H1 (cell line): ENCODE results near the gene TGFA. TPM values are rescaled to one million over a fixed set of nuclear protein-coding genes. Genes with fewer than 3 reads are reported as not detected.

Experiments used
- CTCF ChIA-PET: fragments of 300-600 bp; sonication (Branson Sonifier 250); formaldehyde crosslinking; loops from one replicate; lab custom pipeline; 2021; ENCODE audit not compliant: partially characterized antibody; lab: Charles Lee
- POLR2A ChIA-PET: fragments of 300-600 bp; sonication (Branson Sonifier 250); formaldehyde crosslinking; loops from one replicate; lab custom pipeline; 2021; ENCODE audit warnings: inconsistent platforms; ENCODE audit not compliant: partially characterized antibody; lab: Charles Lee
- DNase-seq, 2 experiments: peaks; one replicate each; pipeline versions ENCODE4 v3.0.0 to v3.0.0-alpha.2; 2010 to 2022; ENCODE audit warnings: low spot score in 2 of 2, low read depth in 1 of 2, mixed read lengths in 1 of 2
- FAIRE-seq: peaks from 2 replicates; lab custom pipeline; 2011; peaks lifted over from hg19 to GRCh38; lab: Jason Lieb, UNC
- H2AFZ ChIP-seq: 2 replicates; pipeline ENCODE4 v1.8.1; 2012; ENCODE audit warnings: low read length, inconsistent platforms
- H2AK5ac ChIP-seq: 2 replicates; pipeline ENCODE4 v1.6.1; 2013; ENCODE audit warnings: low read depth, low read length
- H2BK120ac ChIP-seq: replicated peaks from 2 replicates; pipeline ENCODE3; 2013; ENCODE audit warnings: low read depth, low read length, inconsistent platforms
- H2BK12ac ChIP-seq: 2 replicates; pipeline ENCODE4 v1.6.1; 2013; ENCODE audit warnings: low read depth, low read length
- H2BK15ac ChIP-seq: 2 replicates; pipeline ENCODE4 v1.6.1; 2013; ENCODE audit warnings: low read length
- H2BK20ac ChIP-seq: 2 replicates; pipeline ENCODE4 v1.6.1; 2013; ENCODE audit warnings: low read length
- H2BK5ac ChIP-seq: 2 replicates; pipeline ENCODE4 v1.6.1; 2013; ENCODE audit warnings: low read depth, low read length
- H3K14ac ChIP-seq: 2 replicates; pipeline ENCODE4 v1.6.1; 2013; ENCODE audit warnings: inconsistent platforms; ENCODE audit not compliant: insufficient read length
- H3K18ac ChIP-seq: 2 replicates; pipeline ENCODE4 v1.6.1; 2013; ENCODE audit warnings: low read length; ENCODE audit errors: extremely low read depth
- H3K23ac ChIP-seq: 2 replicates; pipeline ENCODE4 v1.6.1; 2013; ENCODE audit warnings: inconsistent platforms; ENCODE audit not compliant: insufficient read length
- H3K23me2 ChIP-seq: 2 replicates; pipeline ENCODE4 v1.6.1; 2013; ENCODE audit warnings: low read depth, low read length
- H3K27ac ChIP-seq: 2 replicates; pipeline ENCODE4 v1.6.1; 2011; ENCODE audit warnings: low read depth, low read length, inconsistent platforms
- H3K27me3 ChIP-seq, 4 experiments: replicated peaks in 1 of 4; 1 replicate in 1 of 4; 2 replicates in 3 of 4; pipeline versions ENCODE4 v1.6.1 to v1.8.1; 2011 to 2013; ENCODE audit warnings: low read length in 3 of 4, mild to moderate bottlenecking in 3 of 4, inconsistent platforms in 2 of 4, mixed read lengths in 2 of 4, moderate library complexity in 1 of 4; ENCODE audit not compliant: control insufficient read depth in 3 of 4, insufficient read depth in 3 of 4; ENCODE audit errors: extremely low read depth in 1 of 4
- H3K36me3 ChIP-seq, 4 experiments: 2 replicates each; pipeline versions ENCODE4 v1.6.1 to v1.8.1; 2011 to 2013; ENCODE audit warnings: mild to moderate bottlenecking in 4 of 4, low read length in 3 of 4, moderate library complexity in 2 of 4, control low read depth in 1 of 4, inconsistent platforms in 1 of 4; ENCODE audit not compliant: insufficient read depth in 4 of 4, control insufficient read depth in 2 of 4
- H3K4ac ChIP-seq: replicated peaks from 2 replicates; pipeline ENCODE3; 2013; ENCODE audit warnings: low read length, low read depth, mixed read lengths, inconsistent platforms; ENCODE audit not compliant: insufficient read length
- H3K4me1 ChIP-seq, 4 experiments: replicated peaks in 1 of 4; 1 replicate in 1 of 4; 2 replicates in 3 of 4; pipeline versions ENCODE4 v1.6.1 to v1.8.1; 2011 to 2013; ENCODE audit warnings: low read length in 3 of 4, inconsistent platforms in 2 of 4, mixed read lengths in 1 of 4; ENCODE audit not compliant: insufficient read depth in 4 of 4, control insufficient read depth in 3 of 4
- H3K4me2 ChIP-seq, 2 experiments: 2 replicates each; pipeline versions ENCODE4 v1.6.1 to v1.8.1; 2011 to 2013; ENCODE audit warnings: low read depth in 2 of 2, low read length in 2 of 2, control low read depth in 1 of 2, inconsistent platforms in 1 of 2, mild to moderate bottlenecking in 1 of 2; ENCODE audit not compliant: insufficient read depth in 1 of 2
- H3K4me3 ChIP-seq, 4 experiments: fragments of 200-600, 300-600 bp in 1 of 4; sonication (generic), shearing (Covaris generic), sonication (Bioruptor Twin) in 1 of 4; 2 replicates each; pipeline versions ENCODE4 v1.5.1 to v1.8.1; 2011 to 2016; ENCODE audit warnings: low read length in 4 of 4, low read depth in 3 of 4, control low read depth in 2 of 4, inconsistent platforms in 2 of 4, mild to moderate bottlenecking in 2 of 4, mixed read lengths in 1 of 4, moderate library complexity in 1 of 4; ENCODE audit not compliant: insufficient read depth in 2 of 4; ENCODE audit errors: extremely low read depth in 1 of 4
- H3K56ac ChIP-seq: replicated peaks from 2 replicates; pipeline ENCODE3; 2013; ENCODE audit warnings: low read depth, mild to moderate bottlenecking, mixed read lengths, low read length, inconsistent platforms; ENCODE audit not compliant: insufficient read length
- H3K79me1 ChIP-seq: 2 replicates; pipeline ENCODE4 v1.6.1; 2013; ENCODE audit warnings: low read depth, low read length, control low read depth
- H3K79me2 ChIP-seq, 2 experiments: 2 replicates each; pipeline versions ENCODE4 v1.6.1 to v1.8.1; 2012 to 2013; ENCODE audit warnings: low read length in 2 of 2, mild to moderate bottlenecking in 2 of 2, inconsistent platforms in 1 of 2; ENCODE audit not compliant: insufficient read depth in 2 of 2, control insufficient read depth in 1 of 2
- H3K9ac ChIP-seq, 4 experiments: replicated peaks in 1 of 4; 1 replicate in 1 of 4; 2 replicates in 3 of 4; pipeline versions ENCODE4 v1.6.1 to v1.8.1; 2011 to 2013; ENCODE audit warnings: low read depth in 3 of 4, low read length in 3 of 4, control low read depth in 2 of 4, mild to moderate bottlenecking in 2 of 4, moderate library complexity in 2 of 4, inconsistent platforms in 1 of 4; ENCODE audit errors: extremely low read depth in 1 of 4
- H3K9me3 ChIP-seq, 2 experiments: 2 replicates each; pipeline versions ENCODE4 v1.6.1 to v1.8.1; 2012 to 2013; ENCODE audit warnings: mild to moderate bottlenecking in 2 of 2, moderate library complexity in 2 of 2, control low read depth in 1 of 2, inconsistent platforms in 1 of 2, low read depth in 1 of 2, low read length in 1 of 2, mixed read lengths in 1 of 2; ENCODE audit not compliant: insufficient read depth in 2 of 2
- H4K20me1 ChIP-seq, 2 experiments: replicated peaks in 1 of 2; 2 replicates each; pipeline versions ENCODE3 to v1.8.1; 2011 to 2013; ENCODE audit warnings: inconsistent platforms in 2 of 2, low read length in 2 of 2, mild to moderate bottlenecking in 1 of 2; ENCODE audit not compliant: insufficient read depth in 2 of 2, control insufficient read depth in 1 of 2
- H4K5ac ChIP-seq: 2 replicates; pipeline ENCODE4 v1.6.1; 2013; ENCODE audit warnings: low read length, low read depth, mixed read lengths, inconsistent platforms; ENCODE audit not compliant: insufficient read length
- H4K8ac ChIP-seq: 2 replicates; pipeline ENCODE4 v1.8.0; 2013; ENCODE audit warnings: mild to moderate bottlenecking, moderate library complexity, low read length, inconsistent platforms; ENCODE audit not compliant: insufficient read depth; ENCODE audit errors: extremely low read depth
- H4K91ac ChIP-seq: replicated peaks from 2 replicates; pipeline ENCODE3; 2013; ENCODE audit warnings: low read length, mixed read lengths, inconsistent platforms; ENCODE audit not compliant: insufficient read length
- CHD1 ChIP-seq: IDR thresholded peaks from 2 replicates; pipeline ENCODE4 v1.6.1; 2012; ENCODE audit warnings: low read depth, low read length, improper control_type of control experiment
- EZH2 ChIP-seq: fragments of 200-600 bp; sonication (generic); IDR thresholded peaks from 2 replicates; pipeline ENCODE4 v1.7.1; 2012; ENCODE audit warnings: low read depth, mild to moderate bottlenecking, moderate library complexity, low read length, inconsistent platforms; ENCODE audit not compliant: severe bottlenecking
- HDAC2 ChIP-seq, 2 experiments: fragments of 300-600 bp in 1 of 2; sonication (generic) in 1 of 2; IDR thresholded peaks; 2 replicates each; pipeline ENCODE4 v1.6.1; 2011 to 2012; ENCODE audit warnings: low read depth in 2 of 2, low read length in 2 of 2, mild to moderate bottlenecking in 2 of 2, moderate library complexity in 2 of 2, borderline replicate concordance in 1 of 2, inconsistent platforms in 1 of 2
- PHF8 ChIP-seq: fragments of 200-600 bp; sonication (generic); conservative IDR thresholded peaks from 2 replicates; pipeline ENCODE4 v1.7.1; 2012; ENCODE audit warnings: low read depth, mild to moderate bottlenecking, inconsistent platforms, low read length, moderate library complexity
- RBBP5 ChIP-seq: IDR thresholded peaks from 2 replicates; pipeline ENCODE4 v1.7.1; 2012; ENCODE audit warnings: low read depth, mild to moderate bottlenecking, inconsistent platforms, low read length, moderate library complexity, borderline replicate concordance
- RXRA ChIP-seq: IDR thresholded peaks from 2 replicates; pipeline ENCODE4 v1.6.1; 2011; ENCODE audit warnings: low read depth, mild to moderate bottlenecking, low read length, moderate library complexity; ENCODE audit not compliant: insufficient read depth
- SUZ12 ChIP-seq: fragments of 200-600 bp; sonication (generic); IDR thresholded peaks from 2 replicates; pipeline ENCODE4 v1.6.1; 2012; ENCODE audit warnings: mild to moderate bottlenecking, inconsistent platforms, low read length, moderate library complexity, mixed read lengths
- WGBS, 2 experiments: shearing (Covaris generic) in 1 of 2; methylation state at CpG; one replicate each; pipeline versions ENCODE4 v1.1.6 to v1.1.7; 2013 to 2015; ENCODE audit warnings: low lambda C conversion rate in 2 of 2, mixed read lengths in 2 of 2, inconsistent platforms in 1 of 2, low coverage in 1 of 2, missing lambda C conversion rate in 1 of 2; ENCODE audit not compliant: insufficient replicate concordance in 2 of 2, insufficient coverage in 1 of 2, insufficient read length in 1 of 2; ENCODE audit errors: extremely low coverage in 1 of 2, missing lambda C conversion rate in 1 of 2; 5-methylcytosine and 5-hydroxymethylcytosine counted together
- polyA plus RNA-seq, 7 experiments: library from polyadenylated mRNA; depleted of rRNA in 3 of 7; stranded (reverse) in 5 of 7; unstranded in 2 of 7; fragments of >200 nt in 5 of 7; fragments of 200-250 nt in 2 of 7; gene quantifications; 1 replicate in 5 of 7; 2 replicates in 1 of 7; 4 replicates in 1 of 7; pipeline versions ENCODE4 v1.2.1 to v1.2.3, GENCODE V29; 2011 to 2013; ENCODE audit warnings: missing spikeins in 2 of 7, mixed read lengths in 2 of 7
- total RNA-seq: library from RNA; stranded (reverse); fragmentation: NEBNext Ultra II Directional; extraction: Animal tissue kit (Norgen Biotek cat#: 25700); gene quantifications from 2 replicates; pipeline ENCODE4 v1.2.1, GENCODE V29; 2021

The TGFA gene
- total and polyA plus RNA-seq, 2 of the 8 experiments (the other 6 are each of a cell fraction or from before 2014, with no cell fraction given) = 1.8 to 3.7 TPM

GRCh38 chr2:70509565-70509964, 44.1 kb downstream of the TGFA start:
- Histone ChIP-seq H3K79me1 (no peaks in the 10 kb centered on the region), H2BK15ac (no peak overlapping the region), H2BK12ac (no peak overlapping the region), H3K14ac (no peak overlapping the region), H3K9ac (no peak overlapping the region), H2AK5ac (no peak overlapping the region), H2BK120ac (no peak overlapping the region), H3K23me2 (no peaks in the 10 kb centered on the region), H3K4ac (no peak overlapping the region), H3K4me3 (no peak overlapping the region), H3K27ac (no peak overlapping the region), H4K91ac (no peak overlapping the region), H2BK20ac (no peak overlapping the region; the same call in 1 of the 2 replicates), H3K27me3 (no peaks in the 10 kb centered on the region), H3K56ac (no peak overlapping the region), H3K18ac (no peak overlapping the region), H3K23ac (no peak overlapping the region), H3K36me3 (no peaks in the 10 kb centered on the region), H3K79me2 (no peaks in the 10 kb centered on the region), H4K5ac (no peak overlapping the region), H4K20me1 (no peaks in the 10 kb centered on the region), H4K8ac (no peak overlapping the region), H3K4me1 (peaks cover 0 to 13% (median 7%) of the 10 kb centered on the region in 4 experiments; a peak in 6 of 7 replicates), H2BK5ac (no peak overlapping the region), H3K4me2 (no peak overlapping the region), H2AFZ (no peak overlapping the region), H3K9me3 (no peaks in the 10 kb centered on the region)
- 82% methylated on average over 3 of the region's 3 CpGs; no CpG with 5 or more reads in 1 of the 2 experiments for WGBS, 2 experiments
- FAIRE-seq = no peak
- TF ChIP-seq RXRA (no peak), RBBP5 (no peak), EZH2 (no peak), SUZ12 (no peak), CHD1 (no peak), HDAC2 (IDR thresholded peaks at IDR 0.05; ENCODE audit: borderline replicate concordance in 1 of 2, low read depth in 2 of 2, low read length in 2 of 2) (no peak), PHF8 (no peak)
- DNase-seq = no peak
- ChIA-PET POLR2A (no interaction called here), CTCF (interaction anchor here (0.6 to 1.4 kb wide), 2 partner anchors 9 to 12 kb away, joined by 3 read pairs; no protein-coding TSS in a partner anchor)
